GM12864 (cell line): Measurements from ENCODE around the gene HEPN1.

Experiments used
- DNase-seq: peaks from one replicate; pipeline ENCODE4 v3.0.0-alpha.2; 2011; ENCODE audit warnings: low read depth
- H3K4me3 ChIP-seq: 2 replicates; pipeline ENCODE4 v1.5.1; 2011; ENCODE audit warnings: mild to moderate bottlenecking, low read depth, low read length, control low read depth
- CTCF ChIP-seq: IDR thresholded peaks from 2 replicates; pipeline ENCODE4 v1.5.1; 2011; ENCODE audit warnings: low read depth, mild to moderate bottlenecking, moderate library complexity, low read length, control low read depth, inconsistent platforms; ENCODE audit errors: missing control alignments

The HEPN1 gene

GRCh38 chr11:124919898-124920297 is 848 bp downstream of the HEPN1 start:
- DNase-seq, result no peak
- H3K4me3 ChIP-seq, result no peak overlapping the region
- no peak for TF ChIP-seq CTCF

- H3K4me3 ChIP-seq, result no peak overlapping the region
- no peak for TF ChIP-seq CTCF
These were observed 1.3 kb downstream of the HEPN1 start for GRCh38 chr11:124920356-124920755.

GRCh38 chr11:124920870-124921609 is 2.0 kb downstream of the HEPN1 start:
- DNase-seq, result no peak
- TF ChIP-seq CTCF, result peak; percentile 2
- peak overlapping the region; percentile 13; the same call in 1 of the 2 replicates for H3K4me3 ChIP-seq

More at GRCh38 chr11:124920356-124920755, 1.3 kb downstream of the HEPN1 start:
- DNase-seq, result no peak

- H3K4me3 ChIP-seq, result no peak overlapping the region
- no peak for DNase-seq
- no peak for TF ChIP-seq CTCF
These were observed 3.8 kb downstream of the HEPN1 start for GRCh38 chr11:124922831-124923230.

- no peak for DNase-seq
- H3K4me3 ChIP-seq, result no peak overlapping the region
- TF ChIP-seq CTCF, result no peak
These were observed 4.2 kb downstream of the HEPN1 start for GRCh38 chr11:124923296-124923695.

GRCh38 chr11:124928942-124929665 is 10.1 kb downstream of the HEPN1 start:
- no peak for TF ChIP-seq CTCF
- DNase-seq, result no peak
- H3K4me3 ChIP-seq, result no peak overlapping the region
